Coronary artery (tissue), 2 donors: ENCODE measurements around the gene CNOT1.
"Not testable (repeated sequence)": the region's sequence is repeated elsewhere in the genome, so short reads cannot be mapped to it uniquely, and the experiment has no call there.

Experiments used
- DNase-seq: peaks from one replicate; pipeline ENCODE4 v3.0.0-alpha.2; 2017; ENCODE audit warnings: low spot score
- H3K27ac ChIP-seq, 2 donors: fragments of 200-600 bp; sonication (generic); one replicate each; pipeline ENCODE4 v1.5.1; 2016 to 2019
- H3K4me3 ChIP-seq: fragments of 200-600 bp; sonication (generic); 2 replicates; pipeline ENCODE4 v1.5.1; 2016; ENCODE audit warnings: mild to moderate bottlenecking, moderate library complexity
- CTCF ChIP-seq: fragments of 200-600 bp; sonication (generic); IDR thresholded peaks from one replicate; pipeline ENCODE4 v1.5.1; 2019; ENCODE audit warnings: antibody characterized with exemption

CNOT1 gene

DNA sequence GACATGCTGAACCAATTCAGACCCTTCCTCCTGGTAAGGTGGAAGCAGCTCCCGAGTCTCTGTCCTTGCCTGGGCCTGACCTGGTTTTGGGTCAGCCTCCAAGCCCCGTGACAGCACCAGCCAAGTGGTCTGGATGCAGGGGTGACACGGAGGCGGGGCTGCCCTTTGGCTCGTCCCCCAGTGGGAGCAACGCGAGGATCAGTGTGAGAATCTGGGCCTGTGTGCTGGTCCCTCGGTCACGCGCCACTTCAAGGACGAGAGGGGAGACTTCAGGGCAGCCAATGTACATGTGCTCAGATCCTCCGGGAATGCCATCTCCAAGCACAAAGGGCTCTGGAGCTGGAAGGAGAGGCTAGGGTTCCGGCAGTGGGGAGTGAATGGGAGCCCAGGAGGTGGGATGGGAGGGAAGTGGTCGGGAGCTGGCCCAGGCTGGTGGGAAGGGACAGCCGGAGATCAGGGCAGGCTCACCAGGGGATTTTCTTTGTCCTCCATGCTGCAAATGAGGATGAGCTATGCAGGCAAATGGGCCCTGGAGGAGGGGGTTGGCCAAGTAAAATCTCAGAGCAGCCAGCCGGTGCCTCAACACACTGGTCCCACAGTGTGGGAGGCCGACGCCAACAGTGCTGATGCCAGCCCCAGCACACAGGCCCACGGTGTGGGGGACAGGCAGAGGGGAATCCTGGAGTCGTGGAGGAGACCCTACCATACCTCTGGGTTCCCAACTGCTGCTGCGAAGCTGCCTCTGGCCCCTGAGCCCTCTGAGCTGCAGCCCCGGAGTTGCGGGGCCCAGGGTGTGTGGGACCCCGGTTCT lies 133.9 kb downstream of the CNOT1 start:
- no peak for TF ChIP-seq CTCF
- Histone ChIP-seq H3K27ac (peak overlapping the region; percentile 14 to 72), H3K4me3 (peak overlapping the region; percentile 57)
- DNase-seq = no peak

DNA sequence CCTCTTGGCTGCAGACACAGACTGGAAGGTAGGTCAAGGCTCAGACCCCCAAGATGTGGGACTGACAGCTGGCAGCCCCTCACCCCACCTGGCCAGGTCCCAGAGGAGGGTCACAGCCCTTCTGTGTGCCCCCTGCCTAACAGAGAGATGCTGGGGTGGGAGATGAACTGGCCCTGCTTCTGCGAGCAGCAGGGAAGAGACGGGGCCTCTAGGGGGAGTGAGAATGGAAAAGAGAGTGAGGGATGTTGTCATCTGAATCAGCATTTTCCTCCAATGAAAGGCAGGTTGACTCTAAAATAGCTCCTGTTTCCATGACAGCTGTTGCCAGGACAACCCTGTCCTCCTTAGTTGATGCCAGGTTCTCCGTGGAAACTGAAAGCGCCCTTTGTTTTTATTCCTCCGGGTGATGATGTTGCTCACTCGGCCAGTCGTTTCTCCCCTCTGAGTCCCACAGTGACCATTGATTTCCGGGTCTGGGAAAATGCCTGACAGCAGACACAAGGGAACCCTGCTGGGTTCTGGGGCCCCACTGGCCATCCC lies 134.6 kb downstream of the CNOT1 start:
- DNase-seq = no peak
- Histone ChIP-seq H3K4me3 (peak overlapping the region; percentile 57), H3K27ac (peak overlapping the region; percentile 14 to 72)
- TF ChIP-seq CTCF = no peak

DNA sequence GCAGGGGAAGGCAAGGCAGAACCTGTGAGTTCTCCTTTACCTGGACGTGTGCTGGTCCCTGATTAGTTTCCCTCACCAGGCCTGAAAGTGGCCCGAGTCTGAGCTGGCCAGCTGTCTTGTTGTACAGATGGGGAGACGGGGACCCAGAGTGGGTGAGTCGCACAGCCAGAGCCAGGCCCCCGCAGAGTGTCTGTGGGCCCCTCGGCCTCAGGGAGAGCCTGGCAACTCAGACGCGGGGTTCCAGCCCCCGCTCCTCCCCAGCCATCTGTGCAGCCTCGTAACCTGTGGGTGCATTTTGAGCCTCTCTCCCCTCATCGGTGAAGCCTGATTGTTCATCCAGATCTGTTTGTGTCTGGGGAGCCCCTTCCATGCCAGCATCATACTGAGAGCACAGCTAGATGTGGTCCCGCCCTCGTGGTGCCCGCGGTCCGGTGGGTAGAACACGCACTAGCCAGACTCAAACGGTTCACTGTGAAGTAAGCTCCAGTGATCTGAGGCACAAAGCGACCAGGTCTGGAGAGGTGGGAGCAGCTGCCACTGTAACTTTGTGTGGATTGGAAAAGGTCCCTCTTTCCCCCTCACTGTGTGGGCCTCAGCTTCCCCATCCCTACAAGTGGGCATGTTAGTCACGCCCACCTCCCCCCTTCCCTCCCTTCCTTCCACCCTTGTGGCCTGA lies 135.7 kb downstream of the CNOT1 start:
- no peak for TF ChIP-seq CTCF
- H3K4me3 ChIP-seq = no peak overlapping the region
- no peak overlapping the region for H3K27ac ChIP-seq
- DNase-seq = no peak

DNA sequence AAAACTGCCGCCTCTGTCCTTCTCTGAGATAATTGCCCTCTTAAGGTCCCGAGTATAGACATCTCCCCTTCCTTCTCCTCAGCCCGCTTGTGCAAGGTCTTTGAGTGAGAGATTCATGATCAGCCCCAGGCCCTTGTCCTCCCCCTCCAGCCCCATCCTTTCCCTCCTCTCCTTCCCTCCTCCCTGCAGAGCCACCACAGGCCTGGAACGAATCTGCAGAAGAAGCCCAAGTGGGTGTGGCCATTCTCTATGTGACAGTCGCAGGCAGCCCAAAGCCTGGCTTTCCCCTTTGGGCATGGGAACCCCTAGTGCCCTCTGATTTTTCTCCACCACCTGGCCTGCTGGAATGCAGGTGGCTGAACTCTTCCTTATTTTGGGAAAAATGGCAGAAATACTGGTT lies 136.9 kb downstream of the CNOT1 start:
- Histone ChIP-seq H3K27ac (no peak overlapping the region), H3K4me3 (no peak overlapping the region)
- TF ChIP-seq CTCF = no peak
- no peak for DNase-seq

- DNase-seq = no peak
- TF ChIP-seq CTCF = no peak
- Histone ChIP-seq H3K4me3 (no peak overlapping the region), H3K27ac (no peak overlapping the region)
These were observed 137.6 kb downstream of the CNOT1 start for GRCh38 chr16:58492066-58492465.

DNA sequence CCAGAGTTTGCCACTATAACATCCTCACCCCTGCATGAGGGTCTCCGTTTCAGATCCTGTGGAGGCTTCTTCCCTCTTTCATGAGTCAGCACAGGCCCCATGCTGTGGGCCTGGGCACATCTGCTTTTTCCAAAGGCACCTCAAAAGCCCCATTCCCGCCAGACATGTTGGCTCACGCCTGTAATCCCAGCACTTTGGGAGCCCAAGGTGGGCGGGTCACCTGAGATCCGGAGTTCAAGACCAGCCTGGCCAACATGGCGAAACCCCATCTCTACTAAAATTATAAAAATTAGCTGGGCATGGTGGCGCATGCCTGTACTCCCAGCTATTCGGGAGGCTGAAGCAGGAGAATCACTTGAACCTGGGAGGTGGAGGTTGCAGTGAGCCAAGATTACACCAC lies 139.1 kb downstream of the CNOT1 start:
- H3K4me3 ChIP-seq, H3K27ac ChIP-seq, DNase-seq: not testable (repeated sequence)

GRCh38 chr16:58490065-58490464 lies 139.6 kb downstream of the CNOT1 start:
- TF ChIP-seq CTCF = no peak
- Histone ChIP-seq H3K4me3 (no peak overlapping the region), H3K27ac (no peak overlapping the region)
- no peak for DNase-seq
